H1 (cell line): ENCODE measurements around the gene SIGLEC7.

ENCODE experiments used
- TCF12 ChIP-seq: IDR thresholded peaks from 2 replicates; pipeline ENCODE4 v1.6.1; 2011; ENCODE audit warnings: low read depth, mild to moderate bottlenecking, low read length
- TF ChIP-seq, protein P1 (sequence below), 3 experiments: IDR thresholded peaks; 1 replicate in 2 of 3; 2 replicates in 1 of 3; pipeline versions ENCODE4 v1.5.1 to v1.6.1; 2011; ENCODE audit warnings: low read length in 3 of 3, mild to moderate bottlenecking in 3 of 3, inconsistent platforms in 2 of 3, low read depth in 1 of 3, moderate library complexity in 1 of 3; ENCODE audit not compliant: insufficient read depth in 1 of 3; ENCODE audit errors: control extremely low read depth in 1 of 3

- TF ChIP-seq, protein P1, sequence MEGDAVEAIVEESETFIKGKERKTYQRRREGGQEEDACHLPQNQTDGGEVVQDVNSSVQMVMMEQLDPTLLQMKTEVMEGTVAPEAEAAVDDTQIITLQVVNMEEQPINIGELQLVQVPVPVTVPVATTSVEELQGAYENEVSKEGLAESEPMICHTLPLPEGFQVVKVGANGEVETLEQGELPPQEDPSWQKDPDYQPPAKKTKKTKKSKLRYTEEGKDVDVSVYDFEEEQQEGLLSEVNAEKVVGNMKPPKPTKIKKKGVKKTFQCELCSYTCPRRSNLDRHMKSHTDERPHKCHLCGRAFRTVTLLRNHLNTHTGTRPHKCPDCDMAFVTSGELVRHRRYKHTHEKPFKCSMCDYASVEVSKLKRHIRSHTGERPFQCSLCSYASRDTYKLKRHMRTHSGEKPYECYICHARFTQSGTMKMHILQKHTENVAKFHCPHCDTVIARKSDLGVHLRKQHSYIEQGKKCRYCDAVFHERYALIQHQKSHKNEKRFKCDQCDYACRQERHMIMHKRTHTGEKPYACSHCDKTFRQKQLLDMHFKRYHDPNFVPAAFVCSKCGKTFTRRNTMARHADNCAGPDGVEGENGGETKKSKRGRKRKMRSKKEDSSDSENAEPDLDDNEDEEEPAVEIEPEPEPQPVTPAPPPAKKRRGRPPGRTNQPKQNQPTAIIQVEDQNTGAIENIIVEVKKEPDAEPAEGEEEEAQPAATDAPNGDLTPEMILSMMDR (IDR thresholded peaks at IDR 0.05; ENCODE audit: control extremely low read depth in 1 of 3, insufficient read depth in 1 of 3, low read depth in 1 of 3, low read length in 3 of 3): peak; percentile 69 to 74 (median 70)
- no peak for TF ChIP-seq TCF12
These were observed 44.8 kb upstream of the SIGLEC7 start for GRCh38 chr19:51097166-51097738.
